Activated CD4-positive, alpha-beta T cell treated with anti-CD3 and anti-CD28 coated beads for 48 hours (primary cell): Measurements from ENCODE around the gene OR11H12.
"Not testable (repeated sequence)": the region's sequence is repeated elsewhere in the genome, so short reads cannot be mapped to it uniquely, and the experiment has no call there.

ENCODE experiments used
- DNase-seq: peaks from one replicate; pipeline ENCODE4 v3.0.0-alpha.2; 2020

Gene OR11H12, protein sequence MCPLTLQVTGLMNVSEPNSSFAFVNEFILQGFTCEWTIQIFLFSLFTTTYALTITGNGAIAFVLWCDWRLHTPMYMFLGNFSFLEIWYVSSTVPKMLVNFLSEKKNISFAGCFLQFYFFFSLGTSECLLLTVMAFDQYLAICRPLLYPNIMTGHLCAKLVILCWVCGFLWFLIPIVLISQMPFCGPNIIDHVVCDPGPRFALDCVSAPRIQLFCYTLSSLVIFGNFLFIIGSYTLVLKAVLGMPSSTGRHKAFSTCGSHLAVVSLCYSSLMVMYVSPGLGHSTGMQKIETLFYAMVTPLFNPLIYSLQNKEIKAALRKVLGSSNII

DNA sequence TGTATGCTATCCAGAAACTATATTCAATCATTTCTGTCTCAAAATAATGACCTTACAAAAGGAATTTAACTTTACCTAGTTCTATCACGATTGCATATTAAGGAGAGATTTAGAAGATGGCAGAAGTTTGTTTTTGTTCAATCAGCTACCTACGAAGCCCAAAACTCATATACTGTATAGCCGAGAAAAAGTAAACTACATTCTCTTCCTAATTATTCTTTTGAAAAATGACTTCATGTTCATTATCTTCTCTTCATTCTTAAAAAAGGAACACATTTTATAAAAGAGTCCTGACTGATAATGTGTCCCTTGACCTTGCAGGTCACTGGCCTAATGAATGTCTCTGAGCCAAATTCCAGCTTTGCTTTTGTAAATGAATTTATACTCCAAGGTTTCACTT, at the start of gene OR11H12:
OR11H12 (plus strand) TSS at position 301 of the 400 bp plus-strand sequence; CDS start at position 301, 0 bp downstream.
- not testable (repeated sequence) for DNase-seq

DNA sequence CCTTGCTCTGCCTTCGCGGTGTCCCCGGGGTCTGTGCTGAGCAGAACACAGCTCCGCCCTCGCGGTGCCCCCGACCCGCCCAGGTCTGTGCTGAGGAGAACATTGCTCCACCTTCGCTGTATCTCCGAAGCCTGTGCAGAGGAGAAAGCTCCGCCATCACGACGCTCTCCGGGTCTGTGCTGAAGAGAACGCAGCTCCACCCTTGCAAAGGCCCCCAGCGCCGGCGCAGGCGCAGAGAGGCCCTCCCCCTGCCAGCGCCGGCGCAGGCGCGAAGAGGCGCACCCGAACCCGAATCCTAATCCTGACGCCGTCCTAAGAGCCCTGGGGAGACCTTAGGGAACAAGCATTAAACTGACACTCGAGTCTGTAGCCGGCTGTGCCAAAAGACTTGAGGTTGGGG, 18.0 kb upstream of the OR11H12 start:
- not testable (repeated sequence) for DNase-seq

- DNase-seq: not testable (repeated sequence)
Observed at GRCh38 chr14:18626610-18627213, 25.8 kb downstream of the OR11H12 start.

DNA sequence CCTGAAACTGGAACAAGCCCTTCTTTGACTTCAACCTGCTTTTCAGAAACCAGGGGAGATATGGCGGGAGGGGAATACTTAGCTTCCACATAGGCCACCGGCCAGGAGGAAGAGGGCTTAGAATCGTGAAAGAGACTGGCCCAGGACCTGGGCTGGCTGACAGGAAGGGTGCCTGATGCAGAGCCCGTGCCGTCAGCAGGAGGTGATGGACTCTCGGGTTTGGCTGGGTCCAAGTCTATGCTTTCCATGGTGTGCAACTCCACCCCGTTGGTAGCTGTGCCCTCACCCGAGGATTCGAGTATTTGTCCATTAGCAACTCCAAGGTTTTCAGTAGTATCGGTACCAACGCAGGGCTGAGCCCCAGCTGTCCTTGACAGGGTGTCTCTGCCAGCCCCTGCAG, 35.1 kb downstream of the OR11H12 start:
- DNase-seq: not testable (repeated sequence)

DNA sequence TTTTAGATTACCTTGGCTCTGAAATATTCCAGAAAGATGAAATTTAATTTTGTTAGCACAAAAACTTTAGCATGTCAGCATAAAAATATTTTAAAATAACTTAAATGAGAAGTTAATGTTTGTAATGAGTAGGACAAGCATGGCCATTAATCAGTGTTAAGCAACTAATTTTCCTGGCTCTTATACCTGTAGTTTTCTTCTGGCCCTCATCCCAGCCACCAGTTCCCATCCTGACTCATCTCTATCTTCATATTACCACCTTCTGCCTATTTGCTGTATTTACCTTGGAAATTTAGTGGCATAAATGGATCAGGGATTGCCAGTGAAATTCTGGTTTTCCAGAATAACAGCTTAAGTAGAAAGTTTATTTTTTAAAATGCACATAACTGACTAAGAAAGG, 37.1 kb downstream of the OR11H12 start:
- not testable (repeated sequence) for DNase-seq

DNA sequence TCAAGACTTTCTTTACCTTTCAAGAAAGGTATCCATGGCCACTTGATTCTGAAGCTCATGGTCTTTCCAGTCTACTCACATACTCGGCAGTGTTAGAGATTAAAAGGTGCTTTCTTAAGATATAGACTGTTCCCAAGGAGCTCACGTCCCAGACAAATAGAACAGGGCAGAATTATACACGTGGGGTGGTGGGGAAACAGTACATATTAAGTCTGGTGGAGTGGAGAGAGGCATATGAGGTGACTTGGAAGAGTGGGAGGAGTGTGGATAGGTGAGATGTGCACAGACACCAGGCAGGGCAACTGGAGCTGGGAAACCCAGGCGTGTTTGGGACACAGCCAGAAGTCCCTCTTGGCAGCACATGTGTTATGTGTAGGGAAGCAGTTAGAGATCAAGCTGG, 37.9 kb downstream of the OR11H12 start:
- not testable (repeated sequence) for DNase-seq

DNA sequence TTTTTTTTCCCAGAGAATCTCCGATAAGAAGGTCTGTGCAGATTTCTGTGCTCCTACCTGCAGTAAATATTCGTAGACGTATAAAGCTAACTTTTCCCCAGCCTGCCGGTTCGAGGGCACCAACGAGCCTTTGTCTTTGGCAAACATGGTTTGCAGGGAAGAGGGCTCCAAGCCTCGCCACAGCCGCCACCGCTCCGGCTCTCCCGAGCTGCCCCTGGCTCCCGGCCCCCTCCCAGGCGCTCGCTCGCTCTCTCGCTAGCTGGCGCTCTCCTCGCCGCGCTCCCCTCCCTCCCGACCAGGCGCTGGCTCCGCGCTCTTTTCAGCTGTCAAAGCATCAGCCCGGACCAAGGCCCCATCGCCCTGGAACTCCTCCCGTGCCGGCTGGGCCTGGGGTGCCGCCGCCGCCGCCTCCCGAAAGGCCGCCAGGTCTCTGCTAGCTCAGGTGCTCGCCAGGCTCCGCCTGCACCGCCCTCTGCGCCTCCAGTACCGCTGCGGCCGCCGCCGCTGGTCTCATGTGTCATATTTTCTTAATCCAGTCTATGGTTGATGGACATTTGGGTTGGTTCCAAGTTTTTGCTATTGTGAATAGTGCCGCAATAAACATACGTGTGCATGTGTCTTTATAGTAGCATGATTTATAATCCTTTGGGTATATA, 45.3 kb downstream of the OR11H12 start:
- not testable (repeated sequence) for DNase-seq
